Sigmoid colon (tissue), 7 donors: ENCODE data around the gene CELF1. TPM values are rescaled to one million over a fixed set of nuclear protein-coding genes. Genes with fewer than 3 reads are reported as not detected.
A peak's percentile ranks its signal among the peaks of the same experiment; 100 is the strongest.
"Not testable (repeated sequence)": the region's sequence is repeated elsewhere in the genome, so short reads cannot be mapped to it uniquely, and the experiment has no call there.

Experiments
- DNase-seq: peaks from one replicate; pipeline ENCODE4 v3.0.0-alpha.2; 2019
- H3K27ac ChIP-seq, 4 donors: fragments of 200-600 bp; sonication (generic); one replicate each; pipeline ENCODE4 v1.5.1; 2016 to 2019; ENCODE audit warnings: mild to moderate bottlenecking in 1 of 4
- H3K27me3 ChIP-seq, 3 donors: fragments of 200-600 bp; sonication (generic); one replicate each; pipeline ENCODE4 v1.5.1; 2019; ENCODE audit warnings: mild to moderate bottlenecking in 1 of 3
- H3K36me3 ChIP-seq, 4 donors: fragments of 200-600 bp; sonication (generic); one replicate each; pipeline ENCODE4 v1.5.1; 2016 to 2019
- H3K4me1 ChIP-seq, 4 donors: fragments of 200-600 bp; sonication (generic); one replicate each; pipeline ENCODE4 v1.5.1; 2017 to 2019
- H3K4me3 ChIP-seq, 4 donors: fragments of 200-600 bp; sonication (generic); one replicate each; pipeline ENCODE4 v1.5.1; 2017 to 2019; ENCODE audit warnings: mild to moderate bottlenecking in 2 of 4, moderate library complexity in 1 of 4
- H3K9me3 ChIP-seq, 4 donors: fragments of 200-600 bp in 3 of 4; sonication (generic) in 3 of 4; one replicate each; pipeline versions ENCODE4 v1.5.1 to v1.6.1; 2013 to 2019
- EP300 ChIP-seq, 4 donors: sonication (generic); formaldehyde crosslinking; IDR thresholded peaks; one replicate each; pipeline ENCODE4 v1.6.1; 2017; ENCODE audit warnings: antibody characterized with exemption in 4 of 4
- POLR2A ChIP-seq, 2 donors: fragments of 450-650 bp; IDR thresholded peaks; one replicate each; pipeline ENCODE4 v1.6.1; 2016; ENCODE audit warnings: antibody characterized with exemption in 2 of 2, mild to moderate bottlenecking in 2 of 2, moderate library complexity in 2 of 2
- POLR2AphosphoS5 ChIP-seq, 4 donors: sonication (generic); formaldehyde crosslinking; IDR thresholded peaks; one replicate each; pipeline ENCODE4 v1.6.1; 2017; ENCODE audit warnings: antibody characterized with exemption in 4 of 4
- WGBS, 2 donors: extraction: QIAGEN DNeasy Blood & Tissue Kit; methylation state at CpG; one replicate each; pipeline ENCODE4 v1.1.7; 2013; 5-methylcytosine and 5-hydroxymethylcytosine counted together
- intact Hi-C: fragments of 100-400 bp; cut with DNase I; formaldehyde crosslinking; loops from one replicate; pipeline ENCODE4 v1.15.1; 2023
- polyA plus RNA-seq, 3 donors: library from polyadenylated mRNA; stranded (reverse); fragments of 200-250 nt; gene quantifications; one replicate each; pipeline ENCODE4 v1.2.3, GENCODE V29; 2013
- total RNA-seq, 4 donors: library from RNA; depleted of rRNA; stranded (reverse); fragments of >200 nt; gene quantifications; one replicate each; pipeline ENCODE4 v1.1.0, GENCODE V29; 2016
- TF ChIP-seq, protein P1 (sequence below), 4 experiments: fragments of 450-650 bp in 3 of 4; fragments of 200-600 bp in 1 of 4; IDR thresholded peaks; one replicate each; pipeline ENCODE4 v1.5.1; 2016 to 2019; ENCODE audit warnings: antibody characterized with exemption in 4 of 4, mild to moderate bottlenecking in 3 of 4, moderate library complexity in 2 of 4
- donor health status: healthy with polysubstance abuse.
- donor health status: Bipolar disorder and iron deficiency.
- donor health status: healthy.

CELF1 gene
- total and polyA plus RNA-seq, 7 donors = 9.0 to 188 (median 87.2) TPM

DNA sequence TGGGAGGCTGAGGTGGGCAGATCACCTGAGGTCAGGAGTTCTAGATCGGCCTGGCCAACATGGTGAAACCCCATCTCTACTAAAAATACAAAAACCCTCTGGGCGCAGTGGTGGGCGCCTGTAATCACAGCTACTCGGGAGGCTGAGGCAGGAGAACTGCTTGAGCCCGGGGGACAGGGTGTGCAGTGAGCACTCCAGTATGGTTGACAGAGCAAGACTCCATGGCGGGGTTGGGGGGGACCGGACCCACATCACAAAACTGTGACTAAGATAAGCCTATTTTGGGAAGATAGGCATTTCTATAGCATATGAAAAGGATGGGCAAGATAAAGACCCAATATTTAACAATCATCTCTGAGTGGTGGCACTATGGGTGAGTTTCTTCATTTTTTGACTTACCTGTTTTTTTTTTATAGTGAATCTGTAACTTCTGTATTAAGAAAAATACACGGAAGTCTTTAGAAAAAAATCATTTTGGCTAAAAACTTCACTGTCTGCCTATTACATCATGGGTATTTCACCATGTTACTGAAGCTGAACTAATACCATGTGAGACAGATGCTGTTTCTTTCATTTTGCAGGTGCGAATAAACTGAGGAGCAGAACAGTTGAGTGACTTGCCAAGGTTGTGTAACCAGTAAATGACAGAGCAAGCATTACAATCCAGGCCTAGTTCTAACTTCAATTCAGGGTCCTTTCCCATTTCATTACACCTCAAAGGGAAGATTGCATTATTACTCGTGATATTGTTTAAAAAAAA is 2.5 kb downstream of the CELF1 start:
- Histone ChIP-seq H3K4me1 (peaks cover 0 to 58% (median 42%) of the 10 kb centered on the region in 4 donors), H3K9me3 (no peaks in the 10 kb centered on the region), H3K4me3 (no peak overlapping the region), H3K27ac (peak overlapping the region in 2 of 4 donors; percentile 93 to 95), H3K27me3 (no peaks in the 10 kb centered on the region), H3K36me3 (no peaks in the 10 kb centered on the region)
- intact Hi-C loops = loop anchor here (5.0 kb wide), 2 partner anchors 33 to 83 kb away; no protein-coding TSS in a partner anchor
- DNase-seq = no peak
- WGBS, 2 donors = 76 to 82% methylated on average over 10 of the region's 10 CpGs
- TF ChIP-seq POLR2AphosphoS5 (IDR thresholded peaks at IDR 0.05) (no peak), EP300 (IDR thresholded peaks at IDR 0.05) (no peak), POLR2A (IDR thresholded peaks at IDR 0.05) (no peak)
- TF ChIP-seq, protein P1, sequence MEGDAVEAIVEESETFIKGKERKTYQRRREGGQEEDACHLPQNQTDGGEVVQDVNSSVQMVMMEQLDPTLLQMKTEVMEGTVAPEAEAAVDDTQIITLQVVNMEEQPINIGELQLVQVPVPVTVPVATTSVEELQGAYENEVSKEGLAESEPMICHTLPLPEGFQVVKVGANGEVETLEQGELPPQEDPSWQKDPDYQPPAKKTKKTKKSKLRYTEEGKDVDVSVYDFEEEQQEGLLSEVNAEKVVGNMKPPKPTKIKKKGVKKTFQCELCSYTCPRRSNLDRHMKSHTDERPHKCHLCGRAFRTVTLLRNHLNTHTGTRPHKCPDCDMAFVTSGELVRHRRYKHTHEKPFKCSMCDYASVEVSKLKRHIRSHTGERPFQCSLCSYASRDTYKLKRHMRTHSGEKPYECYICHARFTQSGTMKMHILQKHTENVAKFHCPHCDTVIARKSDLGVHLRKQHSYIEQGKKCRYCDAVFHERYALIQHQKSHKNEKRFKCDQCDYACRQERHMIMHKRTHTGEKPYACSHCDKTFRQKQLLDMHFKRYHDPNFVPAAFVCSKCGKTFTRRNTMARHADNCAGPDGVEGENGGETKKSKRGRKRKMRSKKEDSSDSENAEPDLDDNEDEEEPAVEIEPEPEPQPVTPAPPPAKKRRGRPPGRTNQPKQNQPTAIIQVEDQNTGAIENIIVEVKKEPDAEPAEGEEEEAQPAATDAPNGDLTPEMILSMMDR (IDR thresholded peaks at IDR 0.05) = no peak

- H3K36me3 ChIP-seq, H3K4me3 ChIP-seq, H3K9me3 ChIP-seq, DNase-seq, H3K27ac ChIP-seq, H3K27me3 ChIP-seq, intact Hi-C loops: not testable (repeated sequence)
- WGBS, 2 donors = 95 to 96% methylated on average over 7 of the region's 7 CpGs
- peaks cover 0 to 56% (median 42%) of the 10 kb centered on the region in 4 donors for H3K4me1 ChIP-seq
These were observed 6.7 kb downstream of the CELF1 start for GRCh38 chr11:47546274-47546673.

DNA sequence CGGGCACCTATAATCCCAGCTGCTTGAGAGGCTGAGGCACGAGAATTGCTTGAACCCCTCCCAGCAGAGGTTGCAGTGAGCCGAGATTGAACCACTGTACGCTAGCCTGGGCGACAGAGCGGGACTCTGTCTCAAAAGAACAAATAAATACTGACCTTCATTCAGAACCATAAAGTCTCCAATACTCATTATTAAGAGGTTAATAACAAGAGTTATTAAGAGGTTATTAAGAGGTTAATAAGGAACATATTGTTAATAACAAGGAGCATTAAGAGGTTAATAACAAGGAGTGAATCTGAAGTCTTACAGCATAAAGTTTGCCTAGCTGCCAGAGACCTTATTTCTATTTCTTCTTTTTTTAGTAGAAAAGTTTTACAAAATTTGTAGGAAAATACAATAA is 7.6 kb downstream of the CELF1 start:
- H3K4me3 ChIP-seq = no peak overlapping the region
- H3K9me3 ChIP-seq = no peaks in the 10 kb centered on the region
- intact Hi-C loops = no loop called here
- H3K4me1 ChIP-seq = peaks cover 0 to 56% (median 43%) of the 10 kb centered on the region in 4 donors
- no peak overlapping the region for H3K27ac ChIP-seq
- TF ChIP-seq POLR2AphosphoS5 (IDR thresholded peaks at IDR 0.05) (no peak), POLR2A (IDR thresholded peaks at IDR 0.05) (no peak), EP300 (IDR thresholded peaks at IDR 0.05) (no peak)
- TF ChIP-seq, protein P1 (IDR thresholded peaks at IDR 0.05) = no peak
- DNase-seq = no peak
- no peaks in the 10 kb centered on the region for H3K36me3 ChIP-seq
- no peaks in the 10 kb centered on the region for H3K27me3 ChIP-seq
- 97% methylated on average over 6 of the region's 6 CpGs for WGBS, 2 donors

GRCh38 chr11:47541070-47541469 is 11.9 kb downstream of the CELF1 start:
- TF ChIP-seq POLR2AphosphoS5 (IDR thresholded peaks at IDR 0.05) (no peak), EP300 (IDR thresholded peaks at IDR 0.05) (no peak), POLR2A (IDR thresholded peaks at IDR 0.05) (no peak)
- TF ChIP-seq, protein P1 (IDR thresholded peaks at IDR 0.05) = no peak
- Histone ChIP-seq H3K9me3 (no peaks in the 10 kb centered on the region), H3K4me1 (peaks cover 0 to 67% (median 63%) of the 10 kb centered on the region in 4 donors), H3K27me3 (no peaks in the 10 kb centered on the region), H3K27ac (no peak overlapping the region), H3K36me3 (no peaks in the 10 kb centered on the region), H3K4me3 (no peak overlapping the region)
- WGBS, 2 donors = 95 to 97% methylated on average over 2 of the region's 2 CpGs
- intact Hi-C loops = no loop called here
- DNase-seq = no peak

GRCh38 chr11:47539681-47540039 is 13.3 kb downstream of the CELF1 start:
- no peaks in the 10 kb centered on the region for H3K9me3 ChIP-seq
- intact Hi-C loops = no loop called here
- WGBS, 2 donors = 17 to 55% methylated on average over 2 of the region's 2 CpGs
- H3K27me3 ChIP-seq = no peaks in the 10 kb centered on the region
- no peak for DNase-seq
- H3K36me3 ChIP-seq = no peaks in the 10 kb centered on the region
- TF ChIP-seq, protein P1 (IDR thresholded peaks at IDR 0.05) = no peak
- no peak for TF ChIP-seq EP300 (IDR thresholded peaks at IDR 0.05)
- TF ChIP-seq POLR2A (IDR thresholded peaks at IDR 0.05) = no peak
- no peak for TF ChIP-seq POLR2AphosphoS5 (IDR thresholded peaks at IDR 0.05)
- H3K4me1 ChIP-seq = peaks cover 0 to 80% (median 69%) of the 10 kb centered on the region in 4 donors
- peak overlapping the region in 2 of 4 donors; percentile 18 to 22 for H3K27ac ChIP-seq
- H3K4me3 ChIP-seq = no peak overlapping the region
